ENCODE results near the gene KRT76.

The KRT76 gene

GRCh38 chr12:52812749-52813148 is 35.6 kb upstream of the KRT76 start:
- no peak for DNase-seq

- DNase-seq, result no peak
Observed at GRCh38 chr12:52812073-52812400, 34.9 kb upstream of the KRT76 start.

GRCh38 chr12:52811191-52812072 is 34.3 kb upstream of the KRT76 start:
- no peak for DNase-seq

- DNase-seq, result no peak
Observed at GRCh38 chr12:52810554-52810953, 33.4 kb upstream of the KRT76 start.

- no peak for DNase-seq
Observed at GRCh38 chr12:52809166-52809565, 32.0 kb upstream of the KRT76 start.

GRCh38 chr12:52808573-52809160 is 31.5 kb upstream of the KRT76 start:
- DNase-seq, result no peak

GRCh38 chr12:52807544-52808470 is 30.7 kb upstream of the KRT76 start:
- no peak for DNase-seq

GRCh38 chr12:52806821-52807543 is 29.8 kb upstream of the KRT76 start:
- DNase-seq, result no peak

GRCh38 chr12:52806169-52806811 is 29.1 kb upstream of the KRT76 start:
- DNase-seq, result no peak

GRCh38 chr12:52805739-52806138 is 28.6 kb upstream of the KRT76 start:
- DNase-seq, result no peak

- no peak for DNase-seq
Observed at GRCh38 chr12:52805000-52805399, 27.9 kb upstream of the KRT76 start.

- no peak for DNase-seq
Observed at GRCh38 chr12:52802442-52802841, 25.3 kb upstream of the KRT76 start.

- no peak for DNase-seq
Observed at GRCh38 chr12:52801773-52802172, 24.6 kb upstream of the KRT76 start.

GRCh38 chr12:52800259-52800917 is 23.2 kb upstream of the KRT76 start:
- no peak for DNase-seq

- DNase-seq, result no peak
Observed at GRCh38 chr12:52799505-52800211, 22.5 kb upstream of the KRT76 start.

- DNase-seq, result no peak
Observed at GRCh38 chr12:52798671-52799504, 21.7 kb upstream of the KRT76 start.

- DNase-seq, result no peak
Observed at GRCh38 chr12:52798003-52798670, 21.0 kb upstream of the KRT76 start.

- DNase-seq, result no peak
Observed at GRCh38 chr12:52797529-52797894, 20.4 kb upstream of the KRT76 start.

GRCh38 chr12:52796839-52797528 is 19.8 kb upstream of the KRT76 start:
- no peak for DNase-seq

Data from activated T-cell treated with anti-CD3 and anti-CD28 coated beads, Interleukin-2, amount 50 U/mL, for 1 hour (primary cell).